ENCODE results near the gene RBM22. TPM values are rescaled to one million over a fixed set of nuclear protein-coding genes. Genes with fewer than 3 reads are reported as not detected.

Gene RBM22
- total RNA-seq, 1 experiment from 2014 or later: 61.4 TPM

DNA sequence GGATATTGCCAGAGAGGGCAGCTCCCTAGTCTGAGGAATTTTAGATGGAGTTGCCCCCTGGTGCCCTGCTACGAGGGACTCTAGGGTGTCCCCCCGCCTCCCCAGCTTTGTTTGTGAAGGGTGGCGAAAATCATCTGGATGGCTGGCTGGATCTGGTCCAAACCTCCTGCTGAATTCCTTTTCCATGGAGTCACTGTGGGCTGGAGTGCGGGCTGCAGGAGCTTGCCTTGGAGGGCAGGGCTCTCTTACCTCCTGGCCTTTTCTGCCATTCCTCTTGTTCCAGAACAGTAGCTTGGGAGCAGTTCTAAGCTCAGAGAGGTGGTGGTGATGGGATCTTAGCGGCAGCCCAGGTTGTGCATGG lies 58.3 kb downstream of the RBM22 start:
- Histone ChIP-seq H4K20me1 (ENCODE audit: insufficient read depth) (no peaks in the 10 kb centered on the region), H3K9me3 (ENCODE audit: control insufficient read depth in 1 of 2, insufficient read depth in 1 of 2, low read depth in 1 of 2, low read length in 2 of 2) (no peaks in the 10 kb centered on the region), H3K9ac (ENCODE audit: low read length) (no peak overlapping the region), H3K79me2 (ENCODE audit: insufficient read depth, low read length) (no peaks in the 10 kb centered on the region), H3K27me3 (ENCODE audit: insufficient read depth, low read length) (no peaks in the 10 kb centered on the region), H3K4me2 (ENCODE audit: low read length) (peak overlapping the region; percentile 67), H3K4me3 (replicated peaks in 1 of 2; ENCODE audit: low read depth in 1 of 2, low read length in 2 of 2) (peak overlapping the region in 1 of 2 experiments; percentile 22; a peak in 1 of 4 replicates), H2AFZ (ENCODE audit: low read depth, low read length, poor library complexity, severe bottlenecking) (no peak overlapping the region), H3K27ac (ENCODE audit: low read depth, low read length) (peak overlapping the region; percentile 27), H3K9me2 (ENCODE audit: insufficient read depth) (no peaks in the 10 kb centered on the region), H3K36me3 (ENCODE audit: control insufficient read depth in 1 of 2, insufficient read depth in 2 of 2, low read length in 2 of 2) (no peaks in the 10 kb centered on the region), H3K4me1 (ENCODE audit: control insufficient read depth in 1 of 2, insufficient read depth in 2 of 2, low read length in 2 of 2) (peaks cover 60 to 80% of the 10 kb centered on the region in 2 experiments)
- ChIA-PET POLR2A (interaction anchor here (0.7 kb wide), 2 partner anchors 11 to 15 kb away, joined by 3 read pairs; no protein-coding TSS in a partner anchor), RAD21 (ENCODE audit: low non-redundant PET in 1 of 2, low total read pairs in 2 of 2, uncharacterized antibody in 2 of 2, unreplicated experiment in 2 of 2) (no interaction called here), CTCF (interaction anchor here (0.7 to 1.1 kb wide), 3 partner anchors 11 to 83 kb away, joined by 3 to 5 read pairs (median 3); no protein-coding TSS in a partner anchor)
- peak; percentile 38 for DNase-seq (ENCODE audit: low read depth, low spot score)
- ATAC-seq: peak; percentile 76
- TF ChIP-seq POLR2AphosphoS5 (IDR thresholded peaks at IDR 0.05; ENCODE audit: low read depth, low read length) (peak; percentile 32; the same call in 1 of the 2 replicates), SP1 (IDR thresholded peaks at IDR 0.05; ENCODE audit: low read depth) (no peak), TCF7L2 (IDR thresholded peaks at IDR 0.05; ENCODE audit: borderline replicate concordance, extremely low read depth, insufficient read depth, insufficient read length) (no peak), RAD21 (IDR thresholded peaks at IDR 0.05; ENCODE audit: low read depth) (no peak)
- intact Hi-C loops (cut with micrococcal nuclease): no loop called here
- BruUV-seq (replicated peaks): no TSS peak

GRCh38 chr5:150641824-150642566 lies 58.9 kb downstream of the RBM22 start:
- no peaks in the 10 kb centered on the region for H3K79me2 ChIP-seq (ENCODE audit: insufficient read depth, low read length)
- CTCF ChIA-PET: interaction anchor here (0.7 to 1.1 kb wide), 3 partner anchors 10 to 82 kb away, joined by 3 to 5 read pairs (median 3); no protein-coding TSS in a partner anchor
- no TSS peak for BruUV-seq (replicated peaks)
- no peaks in the 10 kb centered on the region for H3K9me2 ChIP-seq (ENCODE audit: insufficient read depth)
- POLR2A ChIA-PET: interaction anchor here (0.7 kb wide), 1 partner anchor 15 kb away, joined by 3 read pairs; no protein-coding TSS in a partner anchor
- peaks cover 65 to 86% of the 10 kb centered on the region in 2 experiments for H3K4me1 ChIP-seq (ENCODE audit: control insufficient read depth in 1 of 2, insufficient read depth in 2 of 2, low read length in 2 of 2)
- H3K4me3 ChIP-seq (replicated peaks in 1 of 2; ENCODE audit: low read depth in 1 of 2, low read length in 2 of 2): peak overlapping the region in 1 of 2 experiments; percentile 22; a peak in 1 of 4 replicates
- H3K4me2 ChIP-seq (ENCODE audit: low read length): peak overlapping the region; percentile 67
- no peak overlapping the region for H3K27ac ChIP-seq (ENCODE audit: low read depth, low read length)
- no peak for TF ChIP-seq JUND (IDR thresholded peaks at IDR 0.05)
- TF ChIP-seq POLR2AphosphoS5 (IDR thresholded peaks at IDR 0.05; ENCODE audit: low read depth, low read length): 0 out of 2 replicates have a peak, but pooled peaks have one; percentile 2
- TF ChIP-seq EZH2 (IDR thresholded peaks at IDR 0.05): no peak
- no peak for TF ChIP-seq ELF1 (IDR thresholded peaks at IDR 0.05; ENCODE audit: borderline replicate concordance, low read depth)
- TF ChIP-seq, protein P1, sequence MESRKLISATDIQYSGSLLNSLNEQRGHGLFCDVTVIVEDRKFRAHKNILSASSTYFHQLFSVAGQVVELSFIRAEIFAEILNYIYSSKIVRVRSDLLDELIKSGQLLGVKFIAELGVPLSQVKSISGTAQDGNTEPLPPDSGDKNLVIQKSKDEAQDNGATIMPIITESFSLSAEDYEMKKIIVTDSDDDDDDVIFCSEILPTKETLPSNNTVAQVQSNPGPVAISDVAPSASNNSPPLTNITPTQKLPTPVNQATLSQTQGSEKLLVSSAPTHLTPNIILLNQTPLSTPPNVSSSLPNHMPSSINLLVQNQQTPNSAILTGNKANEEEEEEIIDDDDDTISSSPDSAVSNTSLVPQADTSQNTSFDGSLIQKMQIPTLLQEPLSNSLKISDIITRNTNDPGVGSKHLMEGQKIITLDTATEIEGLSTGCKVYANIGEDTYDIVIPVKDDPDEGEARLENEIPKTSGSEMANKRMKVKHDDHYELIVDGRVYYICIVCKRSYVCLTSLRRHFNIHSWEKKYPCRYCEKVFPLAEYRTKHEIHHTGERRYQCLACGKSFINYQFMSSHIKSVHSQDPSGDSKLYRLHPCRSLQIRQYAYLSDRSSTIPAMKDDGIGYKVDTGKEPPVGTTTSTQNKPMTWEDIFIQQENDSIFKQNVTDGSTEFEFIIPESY (IDR thresholded peaks at IDR 0.05; ENCODE audit: extremely low read depth, insufficient replicate concordance, low read length): no peak
- TF ChIP-seq, protein P2, sequence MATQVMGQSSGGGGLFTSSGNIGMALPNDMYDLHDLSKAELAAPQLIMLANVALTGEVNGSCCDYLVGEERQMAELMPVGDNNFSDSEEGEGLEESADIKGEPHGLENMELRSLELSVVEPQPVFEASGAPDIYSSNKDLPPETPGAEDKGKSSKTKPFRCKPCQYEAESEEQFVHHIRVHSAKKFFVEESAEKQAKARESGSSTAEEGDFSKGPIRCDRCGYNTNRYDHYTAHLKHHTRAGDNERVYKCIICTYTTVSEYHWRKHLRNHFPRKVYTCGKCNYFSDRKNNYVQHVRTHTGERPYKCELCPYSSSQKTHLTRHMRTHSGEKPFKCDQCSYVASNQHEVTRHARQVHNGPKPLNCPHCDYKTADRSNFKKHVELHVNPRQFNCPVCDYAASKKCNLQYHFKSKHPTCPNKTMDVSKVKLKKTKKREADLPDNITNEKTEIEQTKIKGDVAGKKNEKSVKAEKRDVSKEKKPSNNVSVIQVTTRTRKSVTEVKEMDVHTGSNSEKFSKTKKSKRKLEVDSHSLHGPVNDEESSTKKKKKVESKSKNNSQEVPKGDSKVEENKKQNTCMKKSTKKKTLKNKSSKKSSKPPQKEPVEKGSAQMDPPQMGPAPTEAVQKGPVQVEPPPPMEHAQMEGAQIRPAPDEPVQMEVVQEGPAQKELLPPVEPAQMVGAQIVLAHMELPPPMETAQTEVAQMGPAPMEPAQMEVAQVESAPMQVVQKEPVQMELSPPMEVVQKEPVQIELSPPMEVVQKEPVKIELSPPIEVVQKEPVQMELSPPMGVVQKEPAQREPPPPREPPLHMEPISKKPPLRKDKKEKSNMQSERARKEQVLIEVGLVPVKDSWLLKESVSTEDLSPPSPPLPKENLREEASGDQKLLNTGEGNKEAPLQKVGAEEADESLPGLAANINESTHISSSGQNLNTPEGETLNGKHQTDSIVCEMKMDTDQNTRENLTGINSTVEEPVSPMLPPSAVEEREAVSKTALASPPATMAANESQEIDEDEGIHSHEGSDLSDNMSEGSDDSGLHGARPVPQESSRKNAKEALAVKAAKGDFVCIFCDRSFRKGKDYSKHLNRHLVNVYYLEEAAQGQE (IDR thresholded peaks at IDR 0.05; ENCODE audit: low read depth): no peak
- no peak for TF ChIP-seq SP1 (IDR thresholded peaks at IDR 0.05; ENCODE audit: low read depth)
- ATAC-seq (no peak; the same call in 1 of the 2 replicates), DNase-seq (ENCODE audit: low read depth, low spot score) (no peak)
- RAD21 ChIA-PET (ENCODE audit: low non-redundant PET in 1 of 2, low total read pairs in 2 of 2, uncharacterized antibody in 2 of 2, unreplicated experiment in 2 of 2): no interaction called here
- no peaks in the 10 kb centered on the region for H3K27me3 ChIP-seq (ENCODE audit: insufficient read depth, low read length)
- H4K20me1 ChIP-seq (ENCODE audit: insufficient read depth): no peaks in the 10 kb centered on the region
- no peaks in the 10 kb centered on the region for H3K9me3 ChIP-seq (ENCODE audit: control insufficient read depth in 1 of 2, insufficient read depth in 1 of 2, low read depth in 1 of 2, low read length in 2 of 2)
- intact Hi-C loops (cut with micrococcal nuclease): no loop called here
- no peaks in the 10 kb centered on the region for H3K36me3 ChIP-seq (ENCODE audit: control insufficient read depth in 1 of 2, insufficient read depth in 2 of 2, low read length in 2 of 2)
- no peak overlapping the region for H2AFZ ChIP-seq (ENCODE audit: low read depth, low read length, poor library complexity, severe bottlenecking)
- H3K9ac ChIP-seq (ENCODE audit: low read length): no peak overlapping the region
